GM23338 (cell line): ENCODE data around the gene ZNF628. TPM values are rescaled to one million over a fixed set of nuclear protein-coding genes. Genes with fewer than 3 reads are reported as not detected.

Experiments
- ATAC-seq: fragments of 200-7000 bp; cut with Tn5 transposase; 3 replicates; pipeline ENCODE4 v1.9.1; 2020
- DNase-seq: peaks from one replicate; pipeline ENCODE4 v3.0.0-alpha.2; 2015; ENCODE audit warnings: low spot score
- H2AFZ ChIP-seq: fragments of 200-600 bp; sonication (generic); 2 replicates; pipeline ENCODE4 v1.8.0; 2016; ENCODE audit warnings: antibody characterized with exemption, mild to moderate bottlenecking, moderate library complexity
- H3F3A ChIP-seq: fragments of 200-600 bp; sonication (generic); replicated peaks from 2 replicates; pipeline ENCODE4 v1.8.0; 2017; ENCODE audit warnings: antibody characterized with exemption, mixed run types, low read depth
- H3K27ac ChIP-seq: fragments of 200-600 bp; sonication (generic); 2 replicates; pipeline ENCODE4 v1.6.1; 2016; ENCODE audit warnings: low read depth
- H3K27me3 ChIP-seq: fragments of 200-600 bp; sonication (generic); 2 replicates; pipeline ENCODE4 v1.8.0; 2016; ENCODE audit warnings: mild to moderate bottlenecking, mixed run types, moderate library complexity; ENCODE audit not compliant: insufficient read depth
- H3K36me3 ChIP-seq: fragments of 200-600 bp; sonication (generic); 2 replicates; pipeline ENCODE4 v1.8.0; 2016; ENCODE audit warnings: mild to moderate bottlenecking; ENCODE audit not compliant: insufficient read depth
- H3K4me1 ChIP-seq: fragments of 200-600 bp; sonication (generic); 2 replicates; pipeline ENCODE4 v1.8.0; 2016; ENCODE audit warnings: mild to moderate bottlenecking, moderate library complexity; ENCODE audit not compliant: insufficient read depth
- H3K4me2 ChIP-seq: fragments of 200-600 bp; sonication (generic); 2 replicates; pipeline ENCODE4 v1.7.1; 2017; ENCODE audit warnings: mixed run types
- H3K4me3 ChIP-seq: fragments of 200-600 bp; sonication (generic); 2 replicates; pipeline ENCODE4 v1.6.1; 2016; ENCODE audit warnings: mixed run types
- H3K79me2 ChIP-seq: fragments of 200-600 bp; sonication (generic); replicated peaks from 2 replicates; pipeline ENCODE4 v1.8.0; 2017; ENCODE audit warnings: mild to moderate bottlenecking; ENCODE audit not compliant: insufficient read depth
- H3K9me2 ChIP-seq: fragments of 200-600 bp; sonication (generic); 2 replicates; pipeline ENCODE4 v1.8.0; 2017; ENCODE audit not compliant: insufficient read depth
- H4K20me1 ChIP-seq: fragments of 200-600 bp; sonication (generic); replicated peaks from 2 replicates; pipeline ENCODE4 v1.8.0; 2017; ENCODE audit warnings: mild to moderate bottlenecking; ENCODE audit not compliant: insufficient read depth
- H3K27ac Mint-ChIP-seq: 2 replicates; pipeline ENCODE4 v1.8.0; 2020; ENCODE audit warnings: inconsistent platforms, mild to moderate bottlenecking, moderate library complexity, mixed read lengths
- H3K27me3 Mint-ChIP-seq: 3 replicates; pipeline ENCODE4 v1.8.0; 2022; ENCODE audit warnings: low read depth, mild to moderate bottlenecking, moderate library complexity, mixed read lengths, inconsistent platforms; ENCODE audit not compliant: insufficient read depth, poor library complexity
- H3K36me3 Mint-ChIP-seq: 3 replicates; pipeline ENCODE4 v1.8.0; 2021; ENCODE audit warnings: low read depth, mild to moderate bottlenecking, inconsistent platforms, moderate library complexity, mixed read lengths
- H3K4me1 Mint-ChIP-seq: 3 replicates; pipeline ENCODE4 v1.8.0; 2020; ENCODE audit warnings: mild to moderate bottlenecking, inconsistent platforms, mixed read lengths
- H3K4me3 Mint-ChIP-seq: 3 replicates; pipeline ENCODE4 v1.8.0; 2021; ENCODE audit warnings: moderate library complexity, mild to moderate bottlenecking, inconsistent platforms, mixed read lengths
- H3K9me3 Mint-ChIP-seq: 3 replicates; pipeline ENCODE4 v1.8.0; 2020; ENCODE audit warnings: moderate library complexity, mild to moderate bottlenecking, inconsistent platforms, mixed read lengths
- CREB1 ChIP-seq: fragments of 250-450 bp; sonication (Bioruptor Pico); IDR thresholded peaks from 2 replicates; pipeline ENCODE4 v1.5.0; 2020; ENCODE audit warnings: low read depth, mild to moderate bottlenecking, moderate library complexity
- CTCF ChIP-seq, 2 experiments: fragments of 200-600 bp in 1 of 2; sonication (generic) in 1 of 2; conservative IDR thresholded peaks; 2 replicates each; pipeline versions ENCODE4 v1.5.1 to v1.6.1; 2016 to 2017; ENCODE audit warnings: antibody characterized with exemption in 2 of 2, low read depth in 2 of 2, mild to moderate bottlenecking in 2 of 2, moderate library complexity in 1 of 2
- ETS1 ChIP-seq: IDR thresholded peaks from 2 replicates; pipeline ENCODE4 v1.6.1; 2016; ENCODE audit warnings: antibody characterized with exemption
- EZH2 ChIP-seq: fragments of 200-600 bp; sonication (generic); IDR thresholded peaks from one replicate; pipeline ENCODE4 v1.8.0; 2017; ENCODE audit warnings: antibody characterized with exemption, mild to moderate bottlenecking, low read depth; ENCODE audit not compliant: unreplicated experiment
- EZH2phosphoT487 ChIP-seq: fragments of 200-600 bp; sonication (generic); IDR thresholded peaks from one replicate; pipeline ENCODE4 v1.8.1; 2018; ENCODE audit warnings: antibody characterized with exemption; ENCODE audit not compliant: unreplicated experiment
- JUNB ChIP-seq: IDR thresholded peaks from one replicate; pipeline ENCODE4 v1.6.1; 2016; ENCODE audit warnings: antibody characterized with exemption; ENCODE audit not compliant: unreplicated experiment
- NANOG ChIP-seq: IDR thresholded peaks from 2 replicates; pipeline ENCODE4 v1.6.1; 2016; ENCODE audit warnings: antibody characterized with exemption, borderline replicate concordance
- POLR2AphosphoS5 ChIP-seq: IDR thresholded peaks from 2 replicates; pipeline ENCODE4 v1.6.1; 2016; ENCODE audit warnings: antibody characterized with exemption, low read depth
- STAT1 ChIP-seq: IDR thresholded peaks from one replicate; pipeline ENCODE4 v1.6.1; 2016; ENCODE audit warnings: antibody characterized with exemption; ENCODE audit not compliant: unreplicated experiment
- ZNF114 ChIP-seq: fragments of 250-450 bp; sonication (Bioruptor Pico); IDR thresholded peaks from 2 replicates; pipeline ENCODE4 v1.5.0; 2020; ENCODE audit warnings: mild to moderate bottlenecking, moderate library complexity
- ZNF331 ChIP-seq: fragments of 250-450 bp; sonication (Bioruptor Pico); IDR thresholded peaks from 2 replicates; pipeline ENCODE4 v1.5.0; 2020; ENCODE audit warnings: low read depth, mild to moderate bottlenecking, moderate library complexity
- ZNF462 ChIP-seq: fragments of 250-450 bp; sonication (Bioruptor Pico); IDR thresholded peaks from 2 replicates; pipeline ENCODE4 v1.5.0; 2020; ENCODE audit warnings: mild to moderate bottlenecking, moderate library complexity
- polyA plus RNA-seq: library from polyadenylated mRNA; unstranded; fragments of >200 nt; fragmentation: Nextera tagmentation; extraction: Ambion mirVana; gene quantifications from 2 replicates; pipeline ENCODE4 v1.2.1, GENCODE V29; 2016
- total RNA-seq: library from RNA; depleted of rRNA; stranded (reverse); fragments of >200 nt; shearing (Covaris generic); gene quantifications from 2 replicates; pipeline ENCODE4 v1.2.3, GENCODE V29; 2014

Gene ZNF628
- total and polyA plus RNA-seq, 2 experiments from 2014 or later = 4.9 to 10.7 TPM

GRCh38 chr19:55455576-55456235, 20.7 kb upstream of the ZNF628 start:
- Histone ChIP-seq H2AFZ (no peak overlapping the region), H3K4me1 (peaks cover 17% of the 10 kb centered on the region), H3K36me3 (no peaks in the 10 kb centered on the region), H3K79me2 (peaks cover 21% of the 10 kb centered on the region), H4K20me1 (no peaks in the 10 kb centered on the region; the same call in none of the 2 replicates), H3F3A (peaks cover 9% of the 10 kb centered on the region; the same call in 1 of the 2 replicates), H3K27me3 (peaks cover 18% of the 10 kb centered on the region), H3K27ac (no peak overlapping the region), H3K9me2 (no peaks in the 10 kb centered on the region), H3K4me2 (no peak overlapping the region), H3K4me3 (no peak overlapping the region)
- Mint-ChIP-seq H3K9me3 (no peaks in the 10 kb centered on the region; the same call in 2 of the 3 replicates), H3K27me3 (peaks cover 26% of the 10 kb centered on the region), H3K4me1 (peaks cover 20% of the 10 kb centered on the region), H3K4me3 (no peak overlapping the region), H3K27ac (no peak overlapping the region), H3K36me3 (peaks cover 15% of the 10 kb centered on the region)
- no peak for ATAC-seq
- no peak for DNase-seq
- TF ChIP-seq EZH2 (no peak), STAT1 (no peak), NANOG (no peak)

- H2AFZ ChIP-seq = no peak overlapping the region
- H3K9me2 ChIP-seq = no peaks in the 10 kb centered on the region
- no peak overlapping the region for H3K4me3 ChIP-seq
- H3K4me1 ChIP-seq = peaks cover 17% of the 10 kb centered on the region
- H3F3A ChIP-seq = peaks cover 9% of the 10 kb centered on the region; the same call in 1 of the 2 replicates
- peaks cover 12% of the 10 kb centered on the region for H3K27me3 ChIP-seq
- peaks cover 24% of the 10 kb centered on the region for H3K27me3 Mint-ChIP-seq
- H3K27ac ChIP-seq = no peak overlapping the region
- no peaks in the 10 kb centered on the region for H3K36me3 ChIP-seq
- H4K20me1 ChIP-seq = no peaks in the 10 kb centered on the region; the same call in none of the 2 replicates
- peaks cover 23% of the 10 kb centered on the region for H3K4me1 Mint-ChIP-seq
- peaks cover 21% of the 10 kb centered on the region for H3K79me2 ChIP-seq
- peaks cover 18% of the 10 kb centered on the region for H3K36me3 Mint-ChIP-seq
- H3K9me3 Mint-ChIP-seq = no peaks in the 10 kb centered on the region; the same call in 2 of the 3 replicates
- ATAC-seq (no peak), DNase-seq (no peak)
- H3K4me3 Mint-ChIP-seq = no peak overlapping the region
- no peak overlapping the region; the same call in 1 of the 2 replicates for H3K27ac Mint-ChIP-seq
- no peak overlapping the region for H3K4me2 ChIP-seq
- TF ChIP-seq CREB1 (CRISPR knock-in tag) (no peak), ZNF462 (CRISPR knock-in tag) (no peak), EZH2 (no peak), POLR2AphosphoS5 (no peak), STAT1 (no peak), ZNF331 (CRISPR knock-in tag) (no peak), CTCF (conservative IDR thresholded peaks at IDR 0.05; ENCODE audit: low read depth in 2 of 2) (no peak), JUNB (no peak), ETS1 (no peak), EZH2phosphoT487 (no peak), ZNF114 (CRISPR knock-in tag) (no peak), NANOG (no peak)
Measured at GRCh38 chr19:55456347-55456746, 20.1 kb upstream of the ZNF628 start.
